ENCODE results near the gene ACBD6.

GRCh38 chr1:180415985-180416633, 86.3 kb downstream of the ACBD6 start:
- no peak for TF ChIP-seq POLR2AphosphoS5 (IDR thresholded peaks at IDR 0.05; ENCODE audit: borderline replicate concordance, low read depth, low read length)
- TF ChIP-seq EZH2 (IDR thresholded peaks at IDR 0.05) = no peak
